Neural cell (in vitro differentiated cells): Measurements from ENCODE around the gene CKLF. TPM values are rescaled to one million over a fixed set of nuclear protein-coding genes. Genes with fewer than 3 reads are reported as not detected.

Experiments
- H2AFZ ChIP-seq: fragments of 200-600, 300-800 bp; sonication (generic), shearing (Covaris generic); 2 replicates; pipeline ENCODE4 v1.6.0; 2014; ENCODE audit warnings: low read depth, mild to moderate bottlenecking, antibody characterized with exemption, low read length, moderate library complexity
- H3F3A ChIP-seq: fragments of 200-600 bp; shearing (Covaris generic); 2 replicates; pipeline ENCODE4 v1.6.1; 2016; ENCODE audit warnings: mild to moderate bottlenecking, moderate library complexity, mixed read lengths, antibody characterized with exemption, low read length; ENCODE audit not compliant: insufficient read depth, poor library complexity, severe bottlenecking
- H3K27ac ChIP-seq: fragments of 200-600, 300-800 bp; sonication (generic), shearing (Covaris generic); 2 replicates; pipeline ENCODE4 v1.5.1; 2014; ENCODE audit warnings: mild to moderate bottlenecking, low read length, moderate library complexity
- H3K27me3 ChIP-seq: fragments of 300-800, 200-600 bp; sonication (generic), shearing (Covaris generic); 2 replicates; pipeline ENCODE4 v1.6.0; 2014; ENCODE audit warnings: mild to moderate bottlenecking, low read depth, low read length, moderate library complexity; ENCODE audit not compliant: insufficient read depth
- H3K36me3 ChIP-seq: fragments of 300-800, 200-600 bp; sonication (generic), shearing (Covaris generic); 2 replicates; pipeline ENCODE4 v1.5.1; 2014; ENCODE audit warnings: mild to moderate bottlenecking, antibody characterized with exemption, low read length, moderate library complexity; ENCODE audit not compliant: insufficient read depth
- H3K4me2 ChIP-seq: fragments of 300-800, 200-600 bp; sonication (generic), shearing (Covaris generic); 2 replicates; pipeline ENCODE4 v1.6.0; 2014; ENCODE audit warnings: mild to moderate bottlenecking, low read length
- H3K4me3 ChIP-seq: fragments of 300-800, 200-600 bp; sonication (generic), shearing (Covaris generic); 2 replicates; pipeline ENCODE4 v1.5.1; 2014; ENCODE audit warnings: mild to moderate bottlenecking, low read length, moderate library complexity
- H3K79me2 ChIP-seq: fragments of 200-600 bp; shearing (Covaris generic); replicated peaks from 2 replicates; pipeline ENCODE4 v1.6.0; 2014; ENCODE audit warnings: mild to moderate bottlenecking, low read length, moderate library complexity; ENCODE audit not compliant: insufficient read depth
- H3K9ac ChIP-seq: fragments of 300-800, 200-600 bp; sonication (generic), shearing (Covaris generic); 2 replicates; pipeline ENCODE4 v1.6.1; 2016; ENCODE audit warnings: mild to moderate bottlenecking, low read length, mixed read lengths
- H3K9me2 ChIP-seq: fragments of 200-600 bp; shearing (Covaris generic); 2 replicates; pipeline ENCODE4 v1.6.1; 2016; ENCODE audit warnings: mild to moderate bottlenecking, low read length, mixed read lengths; ENCODE audit not compliant: insufficient read depth
- H3K9me3 ChIP-seq: fragments of 200-600, 300-800 bp; sonication (generic), shearing (Covaris generic); 2 replicates; pipeline ENCODE4 v1.6.1; 2016; ENCODE audit warnings: mild to moderate bottlenecking, mixed run types, low read length, moderate library complexity, mixed read lengths
- H4K20me1 ChIP-seq: fragments of 200-600 bp; shearing (Covaris generic); 2 replicates; pipeline ENCODE4 v1.6.1; 2016; ENCODE audit warnings: mild to moderate bottlenecking, mixed run types; ENCODE audit not compliant: insufficient read depth
- CTCF ChIP-seq: fragments of 450-650 bp; IDR thresholded peaks from 2 replicates; pipeline ENCODE4 v1.5.1; 2014; ENCODE audit warnings: antibody characterized with exemption, mild to moderate bottlenecking, moderate library complexity; ENCODE audit not compliant: poor library complexity, severe bottlenecking
- EP300 ChIP-seq: fragments of 450-650 bp; conservative IDR thresholded peaks from 2 replicates; pipeline ENCODE4 v1.6.1; 2014; ENCODE audit warnings: antibody characterized with exemption, mild to moderate bottlenecking, moderate library complexity; ENCODE audit not compliant: poor library complexity, severe bottlenecking
- EZH2 ChIP-seq: fragments of 200-600, 300-800 bp; shearing (Covaris generic), sonication (generic); IDR thresholded peaks from 2 replicates; pipeline ENCODE4 v1.6.1; 2014; ENCODE audit warnings: antibody characterized with exemption, low read length, borderline replicate concordance, mild to moderate bottlenecking; ENCODE audit not compliant: insufficient read depth, poor library complexity, severe bottlenecking
- MXI1 ChIP-seq: fragments of 450-650 bp; conservative IDR thresholded peaks from 2 replicates; pipeline ENCODE4 v1.6.1; 2014; ENCODE audit warnings: antibody characterized with exemption, mild to moderate bottlenecking; ENCODE audit not compliant: poor library complexity, severe bottlenecking
- POLR2AphosphoS5 ChIP-seq: IDR thresholded peaks from 2 replicates; pipeline ENCODE4 v1.6.1; 2012
- RAD21 ChIP-seq: fragments of 450-650 bp; conservative IDR thresholded peaks from 2 replicates; pipeline ENCODE4 v1.6.1; 2014; ENCODE audit warnings: antibody characterized with exemption, mild to moderate bottlenecking, moderate library complexity
- REST ChIP-seq: IDR thresholded peaks from 2 replicates; pipeline ENCODE4 v1.6.1; 2012; ENCODE audit warnings: borderline replicate concordance
- SMC3 ChIP-seq: fragments of 450-650 bp; conservative IDR thresholded peaks from 2 replicates; pipeline ENCODE4 v1.6.1; 2014; ENCODE audit warnings: antibody characterized with exemption, mild to moderate bottlenecking, moderate library complexity; ENCODE audit not compliant: poor library complexity
- TAF1 ChIP-seq: IDR thresholded peaks from 2 replicates; pipeline ENCODE4 v1.6.1; 2012; ENCODE audit warnings: low read depth
- polyA plus RNA-seq: library from polyadenylated mRNA; depleted of rRNA; stranded (reverse); fragments of >200 nt; gene quantifications from 2 replicates; pipeline ENCODE4 v1.2.3, GENCODE V29; 2014

Gene CKLF
- polyA plus RNA-seq, 1 donor from 2014 or later, result 40.8 TPM

- TF ChIP-seq SMC3, result no peak
- no peak for TF ChIP-seq RAD21
- no peak for TF ChIP-seq CTCF
- Histone ChIP-seq H3K9ac (no peak overlapping the region), H3K4me2 (no peak overlapping the region), H3K36me3 (no peaks in the 10 kb centered on the region), H3K27ac (no peak overlapping the region), H3K4me3 (no peak overlapping the region), H4K20me1 (no peaks in the 10 kb centered on the region), H3K27me3 (no peaks in the 10 kb centered on the region), H3K79me2 (no peaks in the 10 kb centered on the region), H2AFZ (no peak overlapping the region), H3K9me3 (no peaks in the 10 kb centered on the region), H3F3A (no peaks in the 10 kb centered on the region), H3K9me2 (no peaks in the 10 kb centered on the region)
Observed at GRCh38 chr16:66515596-66516508, 36.5 kb upstream of the CKLF start.

GRCh38 chr16:66516509-66516807 lies 35.9 kb upstream of the CKLF start:
- H3K27ac ChIP-seq, result no peak overlapping the region
- H3F3A ChIP-seq, result no peaks in the 10 kb centered on the region
- no peaks in the 10 kb centered on the region for H3K27me3 ChIP-seq
- no peaks in the 10 kb centered on the region for H3K79me2 ChIP-seq
- no peak overlapping the region for H2AFZ ChIP-seq
- H3K4me3 ChIP-seq, result no peak overlapping the region
- no peaks in the 10 kb centered on the region for H3K9me3 ChIP-seq
- no peaks in the 10 kb centered on the region for H3K36me3 ChIP-seq
- H3K4me2 ChIP-seq, result no peak overlapping the region
- H4K20me1 ChIP-seq, result no peaks in the 10 kb centered on the region
- H3K9me2 ChIP-seq, result no peaks in the 10 kb centered on the region
- no peak for TF ChIP-seq MXI1
- TF ChIP-seq RAD21, result no peak
- TF ChIP-seq CTCF, result no peak
- TF ChIP-seq REST, result no peak
- no peak for TF ChIP-seq EZH2
- no peak for TF ChIP-seq POLR2AphosphoS5
- no peak for TF ChIP-seq SMC3
- TF ChIP-seq TAF1, result no peak
- no peak for TF ChIP-seq EP300
- H3K9ac ChIP-seq, result no peak overlapping the region
